Mesothelial cell of epicardium (in vitro differentiated cells): ENCODE results near the gene TBC1D8. TPM values are rescaled to one million over a fixed set of nuclear protein-coding genes. Genes with fewer than 3 reads are reported as not detected.

Experiments
- DNase-seq, 2 experiments: peaks; one replicate each; pipeline ENCODE4 v3.0.0; 2021; ENCODE audit warnings: low spot score in 2 of 2; ENCODE audit not compliant: unreplicated experiment in 2 of 2
- H3K27ac Mint-ChIP-seq: 2 replicates; pipeline ENCODE4 v1.8.0; 2021; ENCODE audit warnings: mixed read lengths
- H3K27me3 Mint-ChIP-seq: 2 replicates; pipeline ENCODE4 v1.8.0; 2021; ENCODE audit warnings: low read depth, mixed read lengths
- H3K36me3 Mint-ChIP-seq: 2 replicates; pipeline ENCODE4 v1.8.0; 2021; ENCODE audit warnings: mixed read lengths
- H3K4me1 Mint-ChIP-seq: 2 replicates; pipeline ENCODE4 v1.8.0; 2021; ENCODE audit warnings: mixed read lengths
- H3K4me3 Mint-ChIP-seq: 2 replicates; pipeline ENCODE4 v1.8.0; 2021; ENCODE audit warnings: mild to moderate bottlenecking, moderate library complexity, mixed read lengths
- H3K9me3 Mint-ChIP-seq: 2 replicates; pipeline ENCODE4 v1.8.0; 2021; ENCODE audit warnings: mixed read lengths
- CTCF ChIP-seq: fragments of 200-600 bp; sonication (generic); IDR thresholded peaks from one replicate; pipeline ENCODE4 v1.5.0; 2021; ENCODE audit warnings: antibody characterized with exemption; ENCODE audit not compliant: unreplicated experiment
- total RNA-seq: library from RNA; stranded (reverse); gene quantifications from 3 replicates; pipeline ENCODE4 v1.2.1, GENCODE V29; 2021

The TBC1D8 gene
- total RNA-seq, 1 donor from 2014 or later, result 12.7 TPM

GRCh38 chr2:101018934-101019333 lies 132.2 kb downstream of the TBC1D8 start:
- no peaks in the 10 kb centered on the region for H3K27me3 Mint-ChIP-seq
- peaks cover 26% of the 10 kb centered on the region for H3K36me3 Mint-ChIP-seq
- H3K27ac Mint-ChIP-seq, result peak overlapping the region; percentile 82
- H3K4me1 Mint-ChIP-seq, result peaks cover 3% of the 10 kb centered on the region
- no peak overlapping the region for H3K4me3 Mint-ChIP-seq
- no peak for DNase-seq
- TF ChIP-seq CTCF, result no peak
- no peaks in the 10 kb centered on the region for H3K9me3 Mint-ChIP-seq

GRCh38 chr2:101017371-101017770 lies 133.8 kb downstream of the TBC1D8 start:
- no peaks in the 10 kb centered on the region for H3K9me3 Mint-ChIP-seq
- peaks cover 3% of the 10 kb centered on the region for H3K4me1 Mint-ChIP-seq
- no peak overlapping the region for H3K4me3 Mint-ChIP-seq
- no peak for DNase-seq
- no peaks in the 10 kb centered on the region for H3K27me3 Mint-ChIP-seq
- no peak for TF ChIP-seq CTCF
- no peak overlapping the region for H3K27ac Mint-ChIP-seq
- peaks cover 27% of the 10 kb centered on the region for H3K36me3 Mint-ChIP-seq

GRCh38 chr2:101014264-101014857 lies 136.8 kb downstream of the TBC1D8 start:
- peaks cover 22% of the 10 kb centered on the region for H3K36me3 Mint-ChIP-seq
- no peak overlapping the region for H3K27ac Mint-ChIP-seq
- H3K4me1 Mint-ChIP-seq, result peaks cover 3% of the 10 kb centered on the region
- H3K9me3 Mint-ChIP-seq, result no peaks in the 10 kb centered on the region
- DNase-seq, result no peak
- TF ChIP-seq CTCF, result no peak
- no peak overlapping the region for H3K4me3 Mint-ChIP-seq
- no peaks in the 10 kb centered on the region for H3K27me3 Mint-ChIP-seq

GRCh38 chr2:101012706-101013181 lies 138.4 kb downstream of the TBC1D8 start:
- Mint-ChIP-seq H3K4me3 (no peak overlapping the region), H3K4me1 (no peaks in the 10 kb centered on the region), H3K27ac (no peak overlapping the region), H3K36me3 (peaks cover 24% of the 10 kb centered on the region), H3K9me3 (no peaks in the 10 kb centered on the region), H3K27me3 (no peaks in the 10 kb centered on the region)
- no peak for DNase-seq
- peak; percentile 90 for TF ChIP-seq CTCF

GRCh38 chr2:101012054-101012705 lies 139.0 kb downstream of the TBC1D8 start:
- no peak for DNase-seq
- Mint-ChIP-seq H3K9me3 (no peaks in the 10 kb centered on the region), H3K4me3 (no peak overlapping the region), H3K4me1 (no peaks in the 10 kb centered on the region), H3K27me3 (no peaks in the 10 kb centered on the region), H3K36me3 (peaks cover 26% of the 10 kb centered on the region), H3K27ac (no peak overlapping the region)
- TF ChIP-seq CTCF, result no peak
